Keratinocyte (primary cell): Measurements from ENCODE around the gene ZNF862. TPM values are rescaled to one million over a fixed set of nuclear protein-coding genes. Genes with fewer than 3 reads are reported as not detected.

Source experiments
- DNase-seq: peaks from one replicate; pipeline ENCODE4 v3.0.0-alpha.2; 2011; ENCODE audit warnings: low read depth, missing footprints, low spot score
- FAIRE-seq: peaks from 2 replicates; lab custom pipeline; 2011; peaks lifted over from hg19 to GRCh38; lab: Jason Lieb, UNC
- H2AFZ ChIP-seq: 2 replicates; pipeline ENCODE4 v1.6.0; 2012; ENCODE audit warnings: low read length, control low read depth, inconsistent platforms; ENCODE audit not compliant: control insufficient read depth
- H3K27ac ChIP-seq: 2 replicates; pipeline ENCODE4 v1.5.1; 2011; ENCODE audit warnings: low read length; ENCODE audit not compliant: control insufficient read depth, insufficient read depth
- H3K27me3 ChIP-seq: 3 replicates; pipeline ENCODE4 v1.6.0; 2011; ENCODE audit warnings: low read length; ENCODE audit not compliant: control insufficient read depth, insufficient read depth; ENCODE audit errors: extremely low read depth
- H3K36me3 ChIP-seq, 2 experiments: 2 replicates in 1 of 2; 3 replicates in 1 of 2; pipeline ENCODE4 v1.5.1; 2011; ENCODE audit warnings: low read length in 2 of 2, mild to moderate bottlenecking in 1 of 2; ENCODE audit not compliant: control insufficient read depth in 2 of 2, insufficient read depth in 2 of 2; ENCODE audit errors: extremely low read depth in 1 of 2
- H3K4me1 ChIP-seq: 3 replicates; pipeline ENCODE4 v1.5.1; 2011; ENCODE audit warnings: low read length; ENCODE audit not compliant: control insufficient read depth, insufficient read depth; ENCODE audit errors: extremely low read depth
- H3K4me2 ChIP-seq: 3 replicates; pipeline ENCODE4 v1.6.0; 2011; ENCODE audit warnings: low read depth, low read length; ENCODE audit not compliant: control insufficient read depth, insufficient read depth; ENCODE audit errors: extremely low read depth
- H3K4me3 ChIP-seq, 3 experiments: fragments of 200-600 bp in 1 of 3; sonication (generic) in 1 of 3; 2 replicates in 2 of 3; 3 replicates in 1 of 3; pipeline ENCODE4 v1.5.1; 2011 to 2016; ENCODE audit warnings: low read length in 3 of 3, mild to moderate bottlenecking in 3 of 3, control low read depth in 2 of 3, inconsistent platforms in 1 of 3, low read depth in 1 of 3, mixed read lengths in 1 of 3, mixed run types in 1 of 3, moderate library complexity in 1 of 3; ENCODE audit not compliant: control insufficient read depth in 2 of 3, insufficient read depth in 2 of 3; ENCODE audit errors: extremely low read depth in 1 of 3
- H3K79me2 ChIP-seq: 2 replicates; pipeline ENCODE4 v1.6.0; 2012; ENCODE audit warnings: low read length; ENCODE audit not compliant: control insufficient read depth, insufficient read depth
- H3K9ac ChIP-seq: 3 replicates; pipeline ENCODE4 v1.6.0; 2011; ENCODE audit warnings: low read length; ENCODE audit not compliant: control insufficient read depth, insufficient read depth; ENCODE audit errors: extremely low read depth
- H3K9me1 ChIP-seq: 3 replicates; pipeline ENCODE4 v1.6.0; 2011; ENCODE audit warnings: low read length; ENCODE audit not compliant: control insufficient read depth, insufficient read depth; ENCODE audit errors: extremely low read depth
- H3K9me3 ChIP-seq: 2 replicates; pipeline ENCODE4 v1.5.1; 2012; ENCODE audit warnings: low read depth, low read length; ENCODE audit not compliant: control insufficient read depth
- H4K20me1 ChIP-seq: 3 replicates; pipeline ENCODE4 v1.6.0; 2011; ENCODE audit warnings: low read length; ENCODE audit not compliant: control insufficient read depth, insufficient read depth; ENCODE audit errors: extremely low read depth
- CTCF ChIP-seq, 3 experiments: IDR thresholded peaks in 1 of 3; conservative IDR thresholded peaks in 1 of 3; optimal IDR thresholded peaks in 1 of 3; 2 replicates in 2 of 3; 3 replicates in 1 of 3; pipeline versions ENCODE3 to v1.5.1; 2011; ENCODE audit warnings: low read length in 3 of 3, mild to moderate bottlenecking in 3 of 3, moderate library complexity in 2 of 3, control low read depth in 1 of 3, inconsistent platforms in 1 of 3; ENCODE audit not compliant: insufficient read depth in 2 of 3; ENCODE audit errors: extremely low read depth in 1 of 3
- EZH2 ChIP-seq: IDR thresholded peaks from one replicate; pipeline ENCODE4 v1.6.1; 2012; ENCODE audit warnings: inconsistent platforms, mild to moderate bottlenecking, low read length, moderate library complexity
- dilution Hi-C: fragments of 300-500 bp; cut with MboI; formaldehyde crosslinking; loops from one replicate; pipeline ENCODE4 v1.7.0; 2020; ENCODE audit warnings: low sequenced_read_pairs; ENCODE audit not compliant: extremely low pct_ligation_motif_present
- polyA plus RNA-seq, 5 experiments: library from polyadenylated mRNA; depleted of rRNA in 3 of 5; stranded (reverse) in 3 of 5; stranded (forward) in 1 of 5; unstranded in 1 of 5; fragments of >200 nt; gene quantifications; 1 replicate in 1 of 5; 2 replicates in 3 of 5; 3 replicates in 1 of 5; pipeline versions ENCODE4 v1.2.1 to v1.2.3, GENCODE V29; 2011 to 2012; ENCODE audit warnings: missing spikeins in 2 of 5, low read depth in 1 of 5, low replicate concordance in 1 of 5

The ZNF862 gene
- polyA plus RNA-seq, 1 donor (not counting 4 experiments of a cell fraction or from before 2014, with no cell fraction given) = 10.1 TPM

DNA sequence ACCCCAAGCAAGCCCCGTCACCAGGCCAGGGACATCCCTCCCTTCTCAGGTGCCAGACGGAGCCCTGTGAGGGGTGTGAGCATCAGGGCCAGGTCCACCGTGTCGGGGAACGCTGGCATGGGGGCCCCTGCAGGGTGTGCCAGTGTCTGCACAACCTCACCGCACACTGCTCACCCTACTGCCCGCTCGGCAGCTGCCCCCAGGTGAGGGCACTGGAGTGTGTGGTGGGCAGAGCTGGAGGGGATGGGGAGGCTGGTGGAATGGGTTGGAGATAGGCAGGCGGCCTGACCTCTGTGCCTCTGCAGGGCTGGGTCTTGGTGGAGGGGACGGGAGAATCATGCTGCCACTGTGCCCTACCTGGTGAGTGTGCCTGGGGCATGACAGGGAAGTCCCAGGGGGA, 44.9 kb upstream of the ZNF862 start:
- FAIRE-seq (no peak), DNase-seq (no peak)
- Histone ChIP-seq H3K4me3 (no peak overlapping the region), H4K20me1 (no peaks in the 10 kb centered on the region), H3K27me3 (peaks cover 42% of the 10 kb centered on the region), H3K4me2 (no peak overlapping the region), H3K79me2 (no peaks in the 10 kb centered on the region), H2AFZ (no peak overlapping the region), H3K9me1 (no peaks in the 10 kb centered on the region), H3K4me1 (peaks cover 2% of the 10 kb centered on the region), H3K9me3 (no peaks in the 10 kb centered on the region), H3K27ac (no peak overlapping the region), H3K36me3 (no peaks in the 10 kb centered on the region), H3K9ac (no peak overlapping the region)
- no peak for TF ChIP-seq CTCF (optimal IDR thresholded peaks at IDR 0.05 in 1 of 3, IDR thresholded peaks at IDR 0.05 in 1 of 3, conservative IDR thresholded peaks at IDR 0.05 in 1 of 3; ENCODE audit: extremely low read depth in 1 of 3, insufficient read depth in 2 of 3, low read length in 3 of 3)
- TF ChIP-seq EZH2 = no peak
- dilution Hi-C loops = no loop called here

DNA sequence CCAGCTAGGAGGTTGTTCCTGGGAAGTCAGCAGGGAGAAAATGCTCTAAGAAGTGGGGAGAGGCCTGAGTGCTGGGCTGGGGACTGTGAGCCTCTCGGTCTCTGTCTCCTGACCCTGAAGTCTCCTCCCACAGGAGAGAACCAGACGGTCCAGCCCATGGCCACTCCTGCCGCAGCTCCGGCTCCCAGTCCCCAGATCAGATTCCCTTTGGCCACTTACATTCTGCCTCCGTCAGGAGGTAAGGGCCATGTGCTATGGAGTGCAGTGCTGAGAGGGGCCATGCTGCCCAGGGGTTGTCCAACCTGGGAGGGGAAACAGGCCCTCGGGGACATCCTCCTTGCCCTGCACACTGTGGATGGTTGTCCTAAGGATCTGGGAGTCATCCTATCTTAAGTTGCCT, 43.5 kb upstream of the ZNF862 start:
- Histone ChIP-seq H3K4me1 (peaks cover 2% of the 10 kb centered on the region), H3K27ac (no peak overlapping the region), H3K4me3 (no peak overlapping the region), H3K4me2 (no peak overlapping the region), H3K9ac (no peak overlapping the region), H3K36me3 (no peaks in the 10 kb centered on the region), H2AFZ (no peak overlapping the region), H3K27me3 (peaks cover 28% of the 10 kb centered on the region), H3K79me2 (no peaks in the 10 kb centered on the region), H3K9me3 (no peaks in the 10 kb centered on the region), H4K20me1 (no peaks in the 10 kb centered on the region), H3K9me1 (no peaks in the 10 kb centered on the region)
- no peak for DNase-seq
- dilution Hi-C loops = no loop called here
- FAIRE-seq = no peak
- TF ChIP-seq CTCF (optimal IDR thresholded peaks at IDR 0.05 in 1 of 3, IDR thresholded peaks at IDR 0.05 in 1 of 3, conservative IDR thresholded peaks at IDR 0.05 in 1 of 3; ENCODE audit: extremely low read depth in 1 of 3, insufficient read depth in 2 of 3, low read length in 3 of 3) = no peak
- no peak for TF ChIP-seq EZH2
